Activated CD8-positive, alpha-beta memory T cell treated with anti-CD3 and anti-CD28 coated beads, Interleukin-2, amount 50 U/mL, for 1 hour (primary cell): ENCODE measurements around the gene PRR14L.
"Not testable (repeated sequence)": the region's sequence is repeated elsewhere in the genome, so short reads cannot be mapped to it uniquely, and the experiment has no call there.

Experiments used
- DNase-seq: peaks from one replicate; pipeline ENCODE4 v3.0.0-alpha.2; 2020; ENCODE audit errors: extremely low read depth

Gene PRR14L

GRCh38 chr22:31682751-31683150 lies 67.2 kb downstream of the PRR14L start:
- no peak for DNase-seq

GRCh38 chr22:31681349-31682345 lies 68.3 kb downstream of the PRR14L start:
- DNase-seq: no peak

DNA sequence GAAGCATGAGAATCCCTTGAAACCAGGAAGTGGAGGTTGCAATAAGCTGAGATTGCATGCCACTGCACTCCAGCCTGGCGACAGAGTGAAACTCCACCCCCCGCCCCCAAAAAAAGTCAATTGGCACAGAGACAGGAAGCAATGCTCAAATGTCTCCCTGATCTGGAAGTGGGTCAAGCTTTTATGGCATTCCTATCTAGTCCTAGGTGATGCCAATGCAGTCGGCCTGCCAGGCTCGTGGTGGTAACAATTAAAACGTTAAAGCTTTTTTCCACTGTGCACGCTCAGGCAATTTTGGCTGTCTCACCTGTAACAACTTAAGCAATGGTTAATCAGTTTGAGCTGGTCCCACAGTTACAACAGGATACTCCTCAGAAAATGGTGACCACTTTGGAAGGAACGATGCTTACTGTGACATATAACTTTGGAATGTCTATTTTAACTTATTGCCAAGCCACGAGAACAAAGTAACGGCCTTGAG lies 69.0 kb downstream of the PRR14L start:
- DNase-seq: no peak

- DNase-seq: no peak
These were observed 71.2 kb downstream of the PRR14L start for GRCh38 chr22:31678748-31679147.

DNA sequence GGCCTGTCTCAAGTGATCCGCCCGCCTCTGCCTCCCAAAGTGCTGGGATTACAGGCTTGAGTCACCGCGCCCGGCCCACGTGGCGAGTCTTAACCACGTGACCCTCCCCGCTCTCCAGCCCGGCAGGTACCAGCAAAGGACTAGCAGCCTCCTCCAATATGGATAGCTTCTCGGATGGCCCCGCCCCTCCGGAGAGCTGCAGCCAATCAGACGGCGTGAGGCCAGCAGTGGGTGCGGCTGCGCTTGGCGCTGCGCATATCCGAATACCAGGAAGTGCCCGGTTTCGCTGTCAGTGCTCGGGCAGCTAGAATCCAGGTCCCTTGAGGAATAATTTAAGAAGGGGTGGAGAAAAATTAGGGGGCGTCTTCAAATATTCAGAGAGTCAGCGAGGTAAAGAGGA lies 73.2 kb downstream of the PRR14L start:
- DNase-seq: peak; percentile 81

GRCh38 chr22:31674219-31674618 lies 75.7 kb downstream of the PRR14L start:
- DNase-seq: not testable (repeated sequence)

DNA sequence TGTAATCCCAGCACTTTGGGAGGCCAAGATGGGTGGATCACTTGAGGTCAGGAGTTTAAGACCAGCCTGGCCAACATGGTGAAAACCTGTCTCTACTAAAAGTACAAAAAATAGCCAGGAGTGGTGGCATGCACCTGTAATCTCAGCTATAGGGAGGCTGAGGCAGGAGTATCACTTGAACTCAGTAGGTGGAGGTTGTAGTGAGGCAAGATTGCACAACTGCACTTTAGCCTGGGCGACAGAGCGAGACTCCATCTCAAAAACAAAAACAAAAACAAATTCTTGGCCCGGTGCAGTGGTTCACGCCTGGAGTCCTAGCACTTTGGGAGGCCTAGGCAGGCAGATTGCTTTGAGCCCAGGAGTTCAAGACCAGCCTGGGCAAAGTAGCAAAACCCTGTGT lies 81.1 kb downstream of the PRR14L start:
- not testable (repeated sequence) for DNase-seq

DNA sequence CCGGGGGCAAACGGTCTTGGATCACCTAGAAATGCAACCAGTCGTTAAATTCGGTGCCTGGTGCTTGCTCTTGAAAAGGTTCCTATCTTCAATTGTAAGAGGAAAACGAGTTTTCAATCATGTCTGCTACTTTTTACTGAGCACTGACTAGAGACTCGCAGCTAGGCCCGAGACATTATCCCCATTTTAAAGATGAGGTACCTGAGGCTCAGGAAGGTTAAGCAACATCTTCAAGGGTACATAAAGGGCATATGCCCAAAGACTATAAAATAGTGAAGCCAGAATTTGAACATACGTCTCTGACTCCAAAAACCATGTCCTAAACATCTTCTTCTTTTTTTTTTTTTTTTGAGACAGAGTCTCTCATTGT lies 87.3 kb downstream of the PRR14L start:
- no peak for DNase-seq

GRCh38 chr22:31661851-31662667 lies 87.9 kb downstream of the PRR14L start, which contains the start of gene PISD:
Gene PISD (minus strand): TSS chr22:31662215. CDS start chr22:31662208, 7 bp downstream.
- DNase-seq: peak; percentile 89

- not testable (repeated sequence) for DNase-seq
These were observed 89.0 kb downstream of the PRR14L start for GRCh38 chr22:31660860-31661341.

DNA sequence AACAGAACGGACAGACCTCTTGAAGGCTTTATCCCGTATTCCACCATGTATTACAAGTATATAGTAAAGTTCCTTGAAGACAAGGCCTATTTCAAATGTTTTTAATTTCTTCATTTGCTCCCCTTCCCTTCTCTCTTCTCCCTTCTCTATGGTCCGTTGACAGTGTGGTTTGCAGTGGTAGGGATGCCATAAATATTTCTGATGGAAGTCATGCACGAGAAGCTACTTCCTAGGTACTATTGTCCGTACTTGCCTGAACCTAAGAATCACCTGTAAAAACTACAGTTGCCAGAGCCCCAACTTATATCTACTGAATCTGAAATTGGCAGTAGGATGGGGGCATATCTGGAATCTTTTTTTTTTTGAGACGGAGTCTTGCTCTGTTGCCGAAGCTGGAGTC lies 90.7 kb downstream of the PRR14L start:
- no peak for DNase-seq

- no peak for DNase-seq
These were observed 95.5 kb downstream of the PRR14L start for GRCh38 chr22:31654408-31654807.

DNA sequence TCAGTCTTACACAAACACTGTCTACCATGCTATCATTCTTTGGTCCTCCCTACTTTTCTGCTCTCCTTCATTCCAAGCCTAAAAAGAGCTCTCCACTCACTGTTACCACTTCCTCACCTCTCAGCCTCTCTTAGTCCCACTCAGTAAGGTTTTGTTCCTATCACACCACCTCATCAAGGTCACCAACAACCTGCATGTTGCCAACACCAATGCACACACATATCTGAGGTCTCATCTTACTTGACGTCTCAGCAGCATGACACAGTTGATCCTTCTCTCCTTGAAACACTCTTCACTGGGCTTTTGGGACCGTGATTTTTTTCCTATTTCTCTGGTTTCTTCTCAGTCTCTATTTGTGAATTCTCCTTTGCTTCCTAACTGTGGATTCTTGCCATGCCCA lies 96.0 kb downstream of the PRR14L start:
- DNase-seq: no peak

GRCh38 chr22:31652911-31653684 lies 96.8 kb downstream of the PRR14L start:
- DNase-seq: no peak

DNA sequence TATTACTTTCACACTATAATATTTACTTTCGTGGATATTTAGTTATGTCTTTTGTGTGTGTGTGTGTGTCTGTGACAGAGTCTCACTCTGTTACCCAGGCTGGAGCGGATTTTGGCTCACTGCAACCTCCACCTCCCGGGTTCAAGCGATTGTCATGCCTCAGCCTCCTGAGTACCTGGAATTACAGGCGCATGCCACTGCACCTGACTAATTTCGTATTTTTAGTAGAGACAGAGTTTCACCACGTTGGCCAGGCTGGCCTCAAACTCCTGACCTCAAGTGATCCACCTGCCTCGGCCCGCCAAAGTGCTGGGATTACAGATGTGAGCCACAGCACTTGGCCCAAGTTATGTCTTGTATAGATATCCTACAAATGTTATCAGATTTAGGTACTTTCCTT lies 97.8 kb downstream of the PRR14L start:
- no peak for DNase-seq

DNA sequence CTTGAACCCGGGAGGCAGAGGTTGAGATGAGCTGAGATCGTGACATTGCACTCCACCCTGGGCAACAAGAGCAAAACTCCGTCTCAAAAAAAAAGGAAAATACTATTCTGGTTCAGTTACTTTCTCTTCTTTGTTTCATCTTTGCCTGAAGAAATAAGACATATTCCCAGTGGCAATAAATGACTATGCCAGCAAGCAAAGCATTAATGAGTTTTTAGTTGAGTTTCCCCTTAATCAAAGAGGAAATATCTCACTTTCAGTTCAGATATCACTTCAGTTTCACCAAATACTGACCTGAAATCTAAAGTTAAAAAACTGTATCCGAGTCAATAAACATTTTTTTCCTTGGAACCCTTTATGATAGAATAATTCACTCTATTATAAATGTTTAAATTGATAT lies 98.3 kb downstream of the PRR14L start:
- DNase-seq: no peak

DNA sequence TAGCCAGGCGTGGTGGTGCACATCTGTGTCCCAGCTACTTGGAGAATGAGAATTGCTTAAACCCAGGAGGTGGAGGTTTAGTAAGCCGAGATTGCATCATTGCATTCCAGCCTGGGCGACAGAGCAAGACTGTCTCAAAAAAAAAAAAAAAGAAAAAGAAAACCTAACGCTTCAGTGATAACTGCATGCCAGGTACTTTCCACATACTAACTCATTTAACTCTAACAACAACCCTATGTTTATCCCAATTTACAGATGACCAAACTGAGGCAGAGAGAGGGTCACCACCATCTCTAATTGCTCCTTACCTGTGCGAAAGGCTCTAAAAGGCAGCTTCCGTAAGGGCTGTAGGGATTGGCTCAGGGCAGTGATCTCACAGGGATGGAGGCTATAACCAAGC lies 99.5 kb downstream of the PRR14L start:
- no peak for DNase-seq

DNA sequence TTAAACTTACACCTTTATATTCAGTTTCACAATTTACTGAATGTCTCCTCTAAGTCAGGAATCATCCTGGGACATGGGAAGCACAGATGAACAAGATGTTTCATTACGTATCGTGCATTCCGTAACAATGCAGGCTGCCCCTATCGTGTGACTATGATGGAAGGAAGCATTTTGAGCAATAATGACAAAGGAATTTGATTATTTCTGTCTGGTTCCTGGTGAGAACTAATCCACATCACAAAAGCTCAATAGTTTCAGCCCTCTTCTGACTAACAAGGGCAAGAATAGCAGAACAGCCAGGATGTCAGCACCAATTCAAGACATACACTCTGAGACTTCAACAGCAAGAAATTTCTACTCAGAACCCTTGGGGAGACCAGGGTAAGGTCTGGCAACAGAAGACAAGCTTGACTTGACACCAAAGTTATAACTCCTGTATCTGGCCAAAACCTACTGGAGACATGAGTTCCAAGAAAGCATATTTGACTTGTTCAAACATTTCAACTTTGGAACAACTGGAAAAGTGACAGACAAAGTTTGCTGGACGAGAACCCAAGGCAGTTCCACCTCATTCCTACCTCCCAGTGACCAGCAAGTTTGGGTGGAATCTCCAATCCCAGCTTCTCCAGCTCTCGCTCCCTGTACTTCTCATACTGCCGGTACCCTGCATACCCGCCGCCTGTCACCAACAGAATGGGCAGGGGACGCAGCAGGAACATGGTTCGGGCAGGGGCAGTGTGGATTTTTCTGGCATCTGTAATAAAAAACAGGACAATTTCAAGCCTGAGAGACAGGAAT lies 102.2 kb downstream of the PRR14L start:
- DNase-seq: no peak

DNA sequence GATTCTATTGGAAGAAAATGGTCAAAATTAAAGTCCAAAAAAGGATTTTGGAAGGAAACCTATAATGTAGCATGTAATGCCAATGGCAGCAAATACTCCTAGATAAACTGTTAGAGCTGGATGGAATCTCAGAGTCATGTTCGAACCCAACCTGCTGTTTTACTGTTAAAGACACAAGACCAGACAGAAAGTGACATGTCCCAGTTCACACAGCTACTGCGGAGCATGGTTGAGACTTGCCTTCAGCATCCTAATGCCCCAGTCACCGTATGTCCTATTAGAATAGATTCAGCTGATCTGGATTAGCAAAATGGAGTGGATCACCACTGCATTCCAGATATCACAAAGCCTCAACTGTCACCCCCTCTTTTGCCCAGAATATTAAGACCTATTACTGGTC lies 102.9 kb downstream of the PRR14L start:
- no peak for DNase-seq

- no peak for DNase-seq
These were observed 103.5 kb downstream of the PRR14L start for GRCh38 chr22:31646186-31647019.
